H1 (cell line): ENCODE measurements around the gene CELSR1. TPM values are rescaled to one million over a fixed set of nuclear protein-coding genes. Genes with fewer than 3 reads are reported as not detected.

Source experiments
- CHD7 ChIP-seq: fragments of 300-600 bp; sonication (generic); IDR thresholded peaks from 2 replicates; pipeline ENCODE4 v1.7.1; 2012; ENCODE audit warnings: low read length, moderate library complexity, mild to moderate bottlenecking, inconsistent platforms; ENCODE audit not compliant: insufficient replicate concordance
- FOSL1 ChIP-seq: IDR thresholded peaks from 2 replicates; pipeline ENCODE4 v1.6.1; 2011; ENCODE audit warnings: mild to moderate bottlenecking, low read depth, low read length, moderate library complexity; ENCODE audit not compliant: insufficient read depth
- PHF8 ChIP-seq: fragments of 200-600 bp; sonication (generic); conservative IDR thresholded peaks from 2 replicates; pipeline ENCODE4 v1.7.1; 2012; ENCODE audit warnings: low read depth, mild to moderate bottlenecking, inconsistent platforms, low read length, moderate library complexity
- polyA plus RNA-seq, 7 experiments: library from polyadenylated mRNA; depleted of rRNA in 3 of 7; stranded (reverse) in 5 of 7; unstranded in 2 of 7; fragments of >200 nt in 5 of 7; fragments of 200-250 nt in 2 of 7; gene quantifications; 1 replicate in 5 of 7; 2 replicates in 1 of 7; 4 replicates in 1 of 7; pipeline versions ENCODE4 v1.2.1 to v1.2.3, GENCODE V29; 2011 to 2013; ENCODE audit warnings: missing spikeins in 2 of 7, mixed read lengths in 2 of 7
- total RNA-seq: library from RNA; stranded (reverse); fragmentation: NEBNext Ultra II Directional; extraction: Animal tissue kit (Norgen Biotek cat#: 25700); gene quantifications from 2 replicates; pipeline ENCODE4 v1.2.1, GENCODE V29; 2021

Gene CELSR1
- total and polyA plus RNA-seq, 2 of the 8 experiments (the other 6 are each of a cell fraction or from before 2014, with no cell fraction given) = 9.0 to 12.4 TPM

GRCh38 chr22:46450931-46451561 lies 86.4 kb downstream of the CELSR1 start (continued):
- TF ChIP-seq CHD7 (no peak), PHF8 (no peak), FOSL1 (no peak)
